Transverse colon (tissue), 4 donors: Measurements from ENCODE around the gene ESD. TPM values are rescaled to one million over a fixed set of nuclear protein-coding genes. Genes with fewer than 3 reads are reported as not detected.

ENCODE experiments used
- DNase-seq: peaks from one replicate; pipeline ENCODE4 v3.0.0-alpha.2; 2019
- H3K27ac ChIP-seq, 4 donors: fragments of 200-600 bp; sonication (generic); 2 replicates each; pipeline ENCODE4 v1.5.1; 2016 to 2018; ENCODE audit warnings: inconsistent platforms in 4 of 4
- H3K27me3 ChIP-seq: fragments of 200-600 bp; sonication (generic); 2 replicates; pipeline ENCODE4 v1.5.1; 2017; ENCODE audit warnings: inconsistent platforms
- H3K36me3 ChIP-seq, 4 donors: fragments of 200-600 bp; sonication (generic); 2 replicates each; pipeline ENCODE4 v1.5.1; 2017 to 2019; ENCODE audit warnings: inconsistent platforms in 4 of 4
- H3K4me1 ChIP-seq, 4 donors: fragments of 200-600 bp; sonication (generic); 2 replicates each; pipeline ENCODE4 v1.5.1; 2017 to 2020; ENCODE audit warnings: inconsistent platforms in 4 of 4
- H3K4me3 ChIP-seq, 4 donors: fragments of 200-600 bp; sonication (generic); 1 replicate in 1 of 4; 2 replicates in 3 of 4; pipeline versions ENCODE4 v1.5.1 to v1.6.1; 2017 to 2019; ENCODE audit warnings: inconsistent platforms in 4 of 4
- H3K9me3 ChIP-seq, 2 donors: fragments of 200-600 bp; sonication (generic); 2 replicates each; pipeline ENCODE4 v1.5.1; 2017 to 2019; ENCODE audit warnings: inconsistent platforms in 2 of 2
- EP300 ChIP-seq: sonication (generic); formaldehyde crosslinking; IDR thresholded peaks from one replicate; pipeline ENCODE4 v1.6.1; 2017; ENCODE audit warnings: antibody characterized with exemption, low read depth
- POLR2A ChIP-seq: fragments of 450-650 bp; IDR thresholded peaks from one replicate; pipeline ENCODE4 v1.6.1; 2016; ENCODE audit warnings: antibody characterized with exemption, mild to moderate bottlenecking, moderate library complexity
- POLR2AphosphoS5 ChIP-seq, 3 donors: sonication (generic); formaldehyde crosslinking; IDR thresholded peaks; one replicate each; pipeline ENCODE4 v1.6.1; 2016; ENCODE audit warnings: antibody characterized with exemption in 3 of 3
- WGBS, 2 donors: methylation state at CpG; one replicate each; pipeline ENCODE4 v1.1.5; 2018; ENCODE audit warnings: low coverage in 1 of 2; 5-methylcytosine and 5-hydroxymethylcytosine counted together
- in situ Hi-C, 4 donors: fragments of 200-750 bp; cut with MboI; loops; one replicate each; pipeline versions ENCODE4 v1.15.0 to v1.15.1; 2017; ENCODE audit warnings: low sequenced_read_pairs in 3 of 4, low pct_ligation_motif_present in 1 of 4, low pct_unique_long_range_greater_than_20kb in 1 of 4
- intact Hi-C: fragments of 100-400 bp; cut with DNase I; formaldehyde crosslinking; loops from one replicate; pipeline ENCODE4 v1.15.1; 2023; ENCODE audit warnings: low total_unique reads
- total RNA-seq, 4 donors: library from RNA; depleted of rRNA; stranded (reverse); fragments of >200 nt; gene quantifications; one replicate each; pipeline ENCODE4 v1.1.0, GENCODE V29; 2016
- TF ChIP-seq, protein P1 (sequence below), 5 experiments: fragments of 200-600 bp in 3 of 5; fragments of 450-650 bp in 2 of 5; sonication (generic) in 3 of 5; IDR thresholded peaks; 1 replicate in 2 of 5; 2 replicates in 3 of 5; pipeline ENCODE4 v1.5.1; 2016 to 2017; ENCODE audit warnings: antibody characterized with exemption in 5 of 5, inconsistent platforms in 3 of 5, mild to moderate bottlenecking in 2 of 5, moderate library complexity in 1 of 5

ESD gene
- total RNA-seq, 4 donors from 2014 or later = 15.7 to 102 (median 60.6) TPM

DNA sequence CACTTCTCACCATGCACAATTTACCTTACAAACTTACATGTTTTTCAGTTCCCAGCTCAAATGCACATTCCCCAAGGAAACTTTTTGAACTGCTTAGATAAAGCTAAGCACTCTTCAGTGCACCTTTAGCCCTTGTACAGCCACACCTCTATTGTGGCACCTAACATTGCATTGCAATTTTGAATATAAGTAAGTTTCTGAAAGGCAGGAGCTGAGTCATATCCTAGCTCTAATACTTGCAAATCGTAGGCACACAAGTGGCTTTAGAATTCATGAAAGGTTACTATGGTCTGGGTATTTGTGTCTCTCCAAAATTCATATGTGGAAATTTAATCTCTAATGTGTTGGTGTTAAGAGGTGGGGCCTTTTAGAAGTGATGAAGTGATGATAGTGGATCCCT is 4.9 kb upstream of the ESD start:
- H3K27me3 ChIP-seq = no peaks in the 10 kb centered on the region
- no peaks in the 10 kb centered on the region for H3K36me3 ChIP-seq
- H3K9me3 ChIP-seq = no peaks in the 10 kb centered on the region
- no peak overlapping the region for H3K27ac ChIP-seq
- in situ Hi-C loops = no loop called here
- intact Hi-C loops = no loop called here
- no peak overlapping the region for H3K4me3 ChIP-seq
- DNase-seq = no peak
- TF ChIP-seq EP300 (no peak), POLR2AphosphoS5 (IDR thresholded peaks at IDR 0.05) (no peak), POLR2A (no peak)
- TF ChIP-seq, protein P1, sequence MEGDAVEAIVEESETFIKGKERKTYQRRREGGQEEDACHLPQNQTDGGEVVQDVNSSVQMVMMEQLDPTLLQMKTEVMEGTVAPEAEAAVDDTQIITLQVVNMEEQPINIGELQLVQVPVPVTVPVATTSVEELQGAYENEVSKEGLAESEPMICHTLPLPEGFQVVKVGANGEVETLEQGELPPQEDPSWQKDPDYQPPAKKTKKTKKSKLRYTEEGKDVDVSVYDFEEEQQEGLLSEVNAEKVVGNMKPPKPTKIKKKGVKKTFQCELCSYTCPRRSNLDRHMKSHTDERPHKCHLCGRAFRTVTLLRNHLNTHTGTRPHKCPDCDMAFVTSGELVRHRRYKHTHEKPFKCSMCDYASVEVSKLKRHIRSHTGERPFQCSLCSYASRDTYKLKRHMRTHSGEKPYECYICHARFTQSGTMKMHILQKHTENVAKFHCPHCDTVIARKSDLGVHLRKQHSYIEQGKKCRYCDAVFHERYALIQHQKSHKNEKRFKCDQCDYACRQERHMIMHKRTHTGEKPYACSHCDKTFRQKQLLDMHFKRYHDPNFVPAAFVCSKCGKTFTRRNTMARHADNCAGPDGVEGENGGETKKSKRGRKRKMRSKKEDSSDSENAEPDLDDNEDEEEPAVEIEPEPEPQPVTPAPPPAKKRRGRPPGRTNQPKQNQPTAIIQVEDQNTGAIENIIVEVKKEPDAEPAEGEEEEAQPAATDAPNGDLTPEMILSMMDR (IDR thresholded peaks at IDR 0.05) = no peak
- peaks cover 0 to 14% (median 5%) of the 10 kb centered on the region in 4 donors for H3K4me1 ChIP-seq
- 57 to 67% methylated on average over 1 of the region's 1 CpG for WGBS, 2 donors

DNA sequence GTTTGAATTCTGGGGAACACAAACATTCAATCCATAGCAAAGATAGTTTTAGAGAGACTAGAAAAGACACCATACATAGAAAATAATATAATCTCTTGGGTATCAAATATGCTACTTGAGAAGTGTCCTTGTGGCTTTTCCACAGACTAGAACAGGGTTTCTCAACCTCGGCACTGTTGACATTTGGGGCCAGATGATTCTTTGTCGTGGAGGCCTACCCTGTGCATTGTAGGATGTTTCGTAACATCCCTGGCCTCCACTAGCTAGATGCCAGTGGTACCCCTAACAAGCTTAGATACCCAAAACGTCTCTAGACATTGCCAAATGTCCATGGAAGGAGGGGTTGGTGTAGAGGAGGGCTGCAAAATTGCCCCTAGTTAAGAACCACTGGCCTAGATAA is 2.2 kb upstream of the ESD start:
- in situ Hi-C loops = no loop called here
- no peaks in the 10 kb centered on the region for H3K9me3 ChIP-seq
- intact Hi-C loops = no loop called here
- no peak overlapping the region for H3K27ac ChIP-seq
- 78 to 90% methylated on average over 4 of the region's 4 CpGs for WGBS, 2 donors
- TF ChIP-seq, protein P1 (IDR thresholded peaks at IDR 0.05) = no peak
- no peaks in the 10 kb centered on the region for H3K27me3 ChIP-seq
- no peaks in the 10 kb centered on the region for H3K36me3 ChIP-seq
- peaks cover 10 to 36% (median 21%) of the 10 kb centered on the region in 4 donors for H3K4me1 ChIP-seq
- H3K4me3 ChIP-seq = no peak overlapping the region
- DNase-seq = no peak

DNA sequence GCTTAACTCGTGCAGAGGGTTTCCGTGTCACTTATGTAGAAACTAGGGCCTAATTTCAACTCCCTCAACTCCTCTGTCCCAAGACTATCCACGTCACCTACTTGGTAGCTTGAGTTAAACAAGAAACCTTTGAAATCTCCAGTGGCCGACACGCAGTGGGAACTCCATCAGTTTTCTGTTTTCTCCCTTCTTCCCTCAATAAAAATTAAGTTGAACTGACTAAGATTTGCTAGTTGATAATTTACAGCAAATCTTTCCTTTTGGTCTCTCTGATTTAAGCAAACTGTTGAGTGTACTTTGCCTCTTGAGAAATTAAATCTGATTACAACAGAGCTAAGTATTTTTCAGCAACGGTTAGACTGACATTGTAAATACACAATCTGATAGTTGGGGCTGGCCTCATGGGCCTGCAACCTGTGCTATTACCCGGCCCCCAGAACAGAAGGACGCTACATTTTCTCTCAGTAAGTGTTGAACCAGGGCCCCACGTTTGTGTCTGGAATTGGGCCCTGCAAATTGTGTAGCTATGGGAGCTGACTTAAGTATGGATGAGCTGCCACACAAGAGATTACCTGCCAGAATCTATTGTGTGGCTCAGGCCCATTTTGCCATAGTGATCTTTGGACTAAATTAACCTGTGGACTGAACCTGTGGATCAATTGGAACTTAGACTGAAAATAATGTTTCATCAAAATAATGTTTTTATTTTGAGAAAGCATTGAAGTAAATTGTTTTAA is 708 bp upstream of the ESD start:
- WGBS, 2 donors = 28 to 30% methylated on average over 5 to 9 of the region's 9 CpGs
- TF ChIP-seq EP300 (no peak), POLR2A (no peak), POLR2AphosphoS5 (IDR thresholded peaks at IDR 0.05) (no peak)
- TF ChIP-seq, protein P1 (IDR thresholded peaks at IDR 0.05) = no peak
- Histone ChIP-seq H3K4me3 (peak overlapping the region; percentile 60 to 96 (median 70)), H3K27me3 (no peaks in the 10 kb centered on the region), H3K9me3 (no peaks in the 10 kb centered on the region), H3K4me1 (peaks cover 10 to 49% (median 21%) of the 10 kb centered on the region in 4 donors), H3K27ac (peak overlapping the region; percentile 92 to 96 (median 93)), H3K36me3 (no peaks in the 10 kb centered on the region)
- intact Hi-C loops = no loop called here
- in situ Hi-C loops = no loop called here
- DNase-seq = no peak

DNA sequence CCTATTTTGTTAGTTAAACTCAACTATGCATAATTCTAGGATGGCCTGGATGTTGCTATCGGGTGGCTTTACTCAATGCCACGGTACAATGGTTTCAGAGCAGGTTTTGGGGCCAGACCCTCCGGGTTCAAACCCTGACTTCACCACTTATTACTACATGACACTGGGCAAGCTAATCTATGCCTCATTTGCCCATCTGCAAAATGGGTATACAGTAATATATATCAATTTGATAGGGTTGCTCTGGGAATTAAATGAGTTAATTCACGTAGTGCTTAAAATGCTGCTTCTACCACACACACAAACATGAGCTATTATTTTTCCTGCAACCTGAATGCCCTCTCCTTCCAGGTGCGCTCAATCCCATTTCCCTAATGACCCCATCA is 839 bp downstream of the ESD start:
- Histone ChIP-seq H3K27me3 (no peaks in the 10 kb centered on the region), H3K4me1 (peaks cover 10 to 53% (median 21%) of the 10 kb centered on the region in 4 donors), H3K27ac (peak overlapping the region; percentile 92 to 96 (median 93)), H3K4me3 (peak overlapping the region; percentile 60 to 96 (median 70)), H3K36me3 (peaks cover 0 to 10% (median 2%) of the 10 kb centered on the region in 4 donors), H3K9me3 (no peaks in the 10 kb centered on the region)
- in situ Hi-C loops (no loop called here), intact Hi-C loops (no loop called here)
- 62 to 81% methylated on average over 4 to 5 of the region's 5 CpGs for WGBS, 2 donors
- DNase-seq = no peak
- no peak for TF ChIP-seq POLR2A
- TF ChIP-seq POLR2AphosphoS5 (IDR thresholded peaks at IDR 0.05) = no peak
- TF ChIP-seq, protein P1 (IDR thresholded peaks at IDR 0.05) = no peak
- TF ChIP-seq EP300 = no peak
